Measurements from ENCODE around the gene PSMD7.

Gene PSMD7

DNA sequence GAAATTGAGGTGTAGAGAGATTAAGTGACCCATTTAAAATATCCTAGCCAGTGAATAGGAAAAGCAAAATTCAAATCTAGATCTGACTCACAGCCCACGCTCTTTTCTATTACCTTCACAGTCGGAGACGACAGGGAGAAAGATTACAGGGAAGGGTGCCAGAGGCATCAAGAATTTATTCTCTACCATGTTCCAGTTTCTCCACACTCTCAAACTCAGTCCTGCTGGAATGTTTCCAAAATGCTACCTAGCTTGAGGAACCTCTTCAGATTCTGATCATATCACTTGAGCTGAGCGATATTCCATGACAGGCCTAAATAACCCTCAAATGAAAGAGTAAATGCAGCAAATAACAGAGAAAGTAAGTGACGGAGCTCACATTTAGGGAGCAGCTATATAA lies 5.4 kb upstream of the PSMD7 start:
- no peak for DNase-seq (ENCODE audit: low read depth, low spot score)
- in situ Hi-C loops (cut with HindIII; ENCODE audit: low sequenced_read_pairs): no loop called here
- no peak for TF ChIP-seq CTCF (IDR thresholded peaks at IDR 0.05; ENCODE audit: low read depth, low read length)
- no peak overlapping the region for H3K4me3 ChIP-seq (ENCODE audit: low read depth, low read length)

- no peak for TF ChIP-seq CTCF (IDR thresholded peaks at IDR 0.05; ENCODE audit: low read depth, low read length)
- no peak overlapping the region for H3K4me3 ChIP-seq (ENCODE audit: low read depth, low read length)
- in situ Hi-C loops (cut with HindIII; ENCODE audit: low sequenced_read_pairs): no loop called here
- no peak for DNase-seq (ENCODE audit: low read depth, low spot score)
These were observed 4.9 kb upstream of the PSMD7 start for GRCh38 chr16:74291577-74292208.

- no peak for TF ChIP-seq CTCF (IDR thresholded peaks at IDR 0.05; ENCODE audit: low read depth, low read length)
- H3K4me3 ChIP-seq (ENCODE audit: low read depth, low read length): peak overlapping the region; percentile 100
- in situ Hi-C loops (cut with HindIII; ENCODE audit: low sequenced_read_pairs): no loop called here
- no peak for DNase-seq (ENCODE audit: low read depth, low spot score)
These were observed 546 bp upstream of the PSMD7 start for GRCh38 chr16:74296104-74296431.

DNA sequence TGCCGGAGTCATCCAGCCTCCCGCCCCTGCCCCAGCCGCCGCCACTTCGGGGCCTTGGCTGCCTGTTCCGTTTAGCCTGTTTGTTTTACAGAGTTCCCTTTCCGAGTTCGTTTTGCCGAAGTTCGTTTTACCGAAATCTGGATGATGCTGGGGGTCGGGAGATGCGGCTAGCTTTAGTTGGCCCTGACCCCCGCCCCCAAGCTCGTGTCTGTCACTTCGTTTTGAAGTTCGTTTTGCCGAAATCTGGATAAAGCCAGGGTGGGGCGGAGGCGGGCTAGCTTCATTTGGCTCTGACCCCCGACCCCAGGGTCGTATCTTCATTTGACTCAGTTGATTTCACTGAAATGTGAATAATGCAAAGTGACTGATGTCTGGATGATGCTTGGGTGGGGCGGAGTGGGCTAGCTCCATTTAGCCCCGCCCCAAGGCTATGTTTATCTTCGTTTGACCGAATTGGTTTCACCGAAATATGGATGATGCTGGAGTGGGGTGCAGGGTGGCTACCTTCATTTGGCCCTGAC lies 591 bp downstream of the PSMD7 start:
- no peak for TF ChIP-seq CTCF (IDR thresholded peaks at IDR 0.05; ENCODE audit: low read depth, low read length)
- DNase-seq (ENCODE audit: low read depth, low spot score): peak; percentile 12
- H3K4me3 ChIP-seq (ENCODE audit: low read depth, low read length): peak overlapping the region; percentile 100
- in situ Hi-C loops (cut with HindIII; ENCODE audit: low sequenced_read_pairs): no loop called here

DNA sequence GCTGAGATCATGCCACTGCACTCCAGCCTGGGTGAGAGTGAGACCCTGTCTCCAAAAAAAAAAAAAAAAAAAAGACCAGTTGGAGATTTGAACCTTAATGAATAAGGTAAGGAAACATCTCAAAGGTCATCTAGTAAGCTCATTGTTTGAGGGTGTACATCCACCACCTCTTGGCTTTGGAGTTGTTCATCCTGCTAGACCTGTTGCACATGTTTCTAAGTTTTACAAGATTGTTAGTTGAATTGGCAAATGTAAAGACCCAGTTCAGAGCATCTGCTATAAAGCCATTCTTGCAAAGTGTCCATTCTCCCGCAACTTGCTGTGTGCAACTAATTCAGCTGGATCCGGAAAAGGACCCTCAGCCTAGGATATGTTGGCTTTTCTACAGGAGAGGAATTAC lies 1.5 kb downstream of the PSMD7 start:
- TF ChIP-seq CTCF (IDR thresholded peaks at IDR 0.05; ENCODE audit: low read depth, low read length): no peak
- in situ Hi-C loops (cut with HindIII; ENCODE audit: low sequenced_read_pairs): no loop called here
- no peak for DNase-seq (ENCODE audit: low read depth, low spot score)
- peak overlapping the region; percentile 100 for H3K4me3 ChIP-seq (ENCODE audit: low read depth, low read length)

DNA sequence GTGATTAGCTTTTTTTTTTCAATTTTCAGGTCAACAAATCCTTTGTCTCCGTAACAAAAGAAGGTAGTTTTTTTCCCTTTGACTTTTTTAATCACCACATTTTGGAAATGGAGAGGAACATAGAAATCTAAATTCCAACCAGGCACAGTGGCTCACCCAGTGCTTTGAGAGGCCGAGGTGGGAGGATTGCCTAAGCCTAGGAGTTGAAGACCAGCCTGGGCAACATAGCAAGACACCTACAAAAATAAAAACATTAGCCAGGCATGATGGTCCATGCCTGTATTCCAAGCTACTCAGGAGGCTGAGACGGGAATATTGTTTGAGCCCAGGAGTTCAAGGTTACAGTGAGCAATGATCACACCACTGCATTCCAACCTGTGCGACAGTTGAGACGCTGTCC lies 5.7 kb downstream of the PSMD7 start:
- no peak for TF ChIP-seq CTCF (IDR thresholded peaks at IDR 0.05; ENCODE audit: low read depth, low read length)
- in situ Hi-C loops (cut with HindIII; ENCODE audit: low sequenced_read_pairs): no loop called here
- no peak for DNase-seq (ENCODE audit: low read depth, low spot score)

More for the DNA sequence above, 5.7 kb downstream of the PSMD7 start:
- H3K4me3 ChIP-seq (ENCODE audit: low read depth, low read length): no peak overlapping the region
